VCaP (cell line): ENCODE results near the gene DGKD.
A peak's percentile ranks its signal among the peaks of the same experiment; 100 is the strongest.

ENCODE experiments used
- H3K27ac ChIP-seq: fragments of 450-650 bp; 2 replicates; pipeline ENCODE4 v1.5.1; 2017
- TF ChIP-seq, protein P1 (sequence below): fragments of 450-650 bp; conservative IDR thresholded peaks from 2 replicates; pipeline ENCODE4 v1.5.1; 2017; ENCODE audit warnings: mild to moderate bottlenecking, moderate library complexity

The DGKD gene, protein sequence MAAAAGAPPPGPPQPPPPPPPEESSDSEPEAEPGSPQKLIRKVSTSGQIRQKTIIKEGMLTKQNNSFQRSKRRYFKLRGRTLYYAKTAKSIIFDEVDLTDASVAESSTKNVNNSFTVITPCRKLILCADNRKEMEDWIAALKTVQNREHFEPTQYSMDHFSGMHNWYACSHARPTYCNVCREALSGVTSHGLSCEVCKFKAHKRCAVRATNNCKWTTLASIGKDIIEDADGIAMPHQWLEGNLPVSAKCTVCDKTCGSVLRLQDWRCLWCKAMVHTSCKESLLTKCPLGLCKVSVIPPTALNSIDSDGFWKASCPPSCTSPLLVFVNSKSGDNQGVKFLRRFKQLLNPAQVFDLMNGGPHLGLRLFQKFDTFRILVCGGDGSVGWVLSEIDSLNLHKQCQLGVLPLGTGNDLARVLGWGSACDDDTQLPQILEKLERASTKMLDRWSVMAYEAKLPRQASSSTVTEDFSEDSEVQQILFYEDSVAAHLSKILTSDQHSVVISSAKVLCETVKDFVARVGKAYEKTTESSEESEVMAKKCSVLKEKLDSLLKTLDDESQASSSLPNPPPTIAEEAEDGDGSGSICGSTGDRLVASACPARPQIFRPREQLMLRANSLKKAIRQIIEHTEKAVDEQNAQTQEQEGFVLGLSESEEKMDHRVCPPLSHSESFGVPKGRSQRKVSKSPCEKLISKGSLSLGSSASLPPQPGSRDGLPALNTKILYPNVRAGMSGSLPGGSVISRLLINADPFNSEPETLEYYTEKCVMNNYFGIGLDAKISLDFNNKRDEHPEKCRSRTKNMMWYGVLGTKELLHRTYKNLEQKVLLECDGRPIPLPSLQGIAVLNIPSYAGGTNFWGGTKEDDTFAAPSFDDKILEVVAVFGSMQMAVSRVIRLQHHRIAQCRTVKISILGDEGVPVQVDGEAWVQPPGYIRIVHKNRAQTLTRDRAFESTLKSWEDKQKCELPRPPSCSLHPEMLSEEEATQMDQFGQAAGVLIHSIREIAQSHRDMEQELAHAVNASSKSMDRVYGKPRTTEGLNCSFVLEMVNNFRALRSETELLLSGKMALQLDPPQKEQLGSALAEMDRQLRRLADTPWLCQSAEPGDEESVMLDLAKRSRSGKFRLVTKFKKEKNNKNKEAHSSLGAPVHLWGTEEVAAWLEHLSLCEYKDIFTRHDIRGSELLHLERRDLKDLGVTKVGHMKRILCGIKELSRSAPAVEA

DNA sequence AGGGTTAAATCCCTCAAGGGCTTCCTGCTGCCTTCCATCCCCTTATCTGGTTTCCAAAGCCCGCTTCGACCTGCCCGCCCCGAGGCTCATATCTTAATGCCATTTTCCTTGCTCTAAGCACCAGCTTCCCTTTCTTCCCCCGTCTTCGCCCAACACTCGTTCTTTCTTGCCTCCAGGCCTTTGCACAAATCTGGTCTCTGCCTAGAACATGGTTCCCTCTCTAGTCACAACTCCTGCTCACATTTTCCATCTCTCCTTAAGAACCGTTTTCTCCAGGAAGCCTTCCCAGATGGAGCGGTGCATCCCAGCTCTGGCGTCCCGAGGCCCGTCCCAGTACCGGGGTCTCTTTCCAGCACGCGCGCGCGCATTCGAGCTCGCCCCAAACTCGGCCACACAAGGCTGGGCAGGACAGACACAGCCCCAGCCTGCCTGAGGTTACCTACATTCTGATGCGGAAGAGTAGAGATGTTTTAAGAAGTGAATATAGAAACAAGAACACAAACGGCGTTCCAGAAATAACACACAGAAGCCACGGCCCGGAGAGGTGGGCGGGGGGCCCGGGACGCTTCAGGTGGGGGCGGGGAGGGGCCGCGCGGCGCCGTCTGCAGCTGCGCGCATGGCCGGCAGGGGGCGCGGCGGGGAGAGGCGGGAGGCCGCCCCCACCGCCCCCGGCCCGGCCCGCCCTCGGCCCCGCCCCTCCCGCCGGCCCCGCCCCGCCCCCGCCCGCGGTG, at the start of gene DGKD:
DGKD (plus strand) TSS at position 726 of the 731 bp plus-strand sequence. CDS start 25 bp downstream, outside the sequence.
- TF ChIP-seq, protein P1, sequence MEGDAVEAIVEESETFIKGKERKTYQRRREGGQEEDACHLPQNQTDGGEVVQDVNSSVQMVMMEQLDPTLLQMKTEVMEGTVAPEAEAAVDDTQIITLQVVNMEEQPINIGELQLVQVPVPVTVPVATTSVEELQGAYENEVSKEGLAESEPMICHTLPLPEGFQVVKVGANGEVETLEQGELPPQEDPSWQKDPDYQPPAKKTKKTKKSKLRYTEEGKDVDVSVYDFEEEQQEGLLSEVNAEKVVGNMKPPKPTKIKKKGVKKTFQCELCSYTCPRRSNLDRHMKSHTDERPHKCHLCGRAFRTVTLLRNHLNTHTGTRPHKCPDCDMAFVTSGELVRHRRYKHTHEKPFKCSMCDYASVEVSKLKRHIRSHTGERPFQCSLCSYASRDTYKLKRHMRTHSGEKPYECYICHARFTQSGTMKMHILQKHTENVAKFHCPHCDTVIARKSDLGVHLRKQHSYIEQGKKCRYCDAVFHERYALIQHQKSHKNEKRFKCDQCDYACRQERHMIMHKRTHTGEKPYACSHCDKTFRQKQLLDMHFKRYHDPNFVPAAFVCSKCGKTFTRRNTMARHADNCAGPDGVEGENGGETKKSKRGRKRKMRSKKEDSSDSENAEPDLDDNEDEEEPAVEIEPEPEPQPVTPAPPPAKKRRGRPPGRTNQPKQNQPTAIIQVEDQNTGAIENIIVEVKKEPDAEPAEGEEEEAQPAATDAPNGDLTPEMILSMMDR, result peak; percentile 81
- peak within 1 kb of the TSS; percentile 82 for H3K27ac ChIP-seq

DNA sequence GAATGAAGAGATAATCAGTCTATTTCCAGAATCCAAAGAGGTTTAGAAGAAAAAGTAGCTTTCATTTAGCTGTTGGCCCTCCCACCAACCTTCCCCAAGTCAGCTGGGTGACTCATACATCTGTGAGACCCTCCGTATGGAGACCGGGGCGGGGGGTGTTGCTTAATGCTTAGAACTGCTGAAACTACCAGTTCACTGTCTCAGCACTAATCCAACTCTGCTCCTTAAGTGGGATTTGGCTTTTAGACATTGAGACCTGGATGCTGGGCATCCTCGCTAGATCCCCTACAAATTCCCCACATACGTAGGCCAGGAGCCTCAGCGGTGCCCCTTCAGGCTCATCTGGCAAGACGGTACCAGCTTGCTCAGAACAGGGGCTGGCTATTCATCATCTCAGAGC, 46.7 kb upstream of the DGKD start, which contains the start of gene SAG:
SAG (plus strand) TSS at position 252 of the 400 bp plus-strand sequence. CDS start 1,374 bp downstream, outside the sequence.
- TF ChIP-seq, protein P1, result no peak

DNA sequence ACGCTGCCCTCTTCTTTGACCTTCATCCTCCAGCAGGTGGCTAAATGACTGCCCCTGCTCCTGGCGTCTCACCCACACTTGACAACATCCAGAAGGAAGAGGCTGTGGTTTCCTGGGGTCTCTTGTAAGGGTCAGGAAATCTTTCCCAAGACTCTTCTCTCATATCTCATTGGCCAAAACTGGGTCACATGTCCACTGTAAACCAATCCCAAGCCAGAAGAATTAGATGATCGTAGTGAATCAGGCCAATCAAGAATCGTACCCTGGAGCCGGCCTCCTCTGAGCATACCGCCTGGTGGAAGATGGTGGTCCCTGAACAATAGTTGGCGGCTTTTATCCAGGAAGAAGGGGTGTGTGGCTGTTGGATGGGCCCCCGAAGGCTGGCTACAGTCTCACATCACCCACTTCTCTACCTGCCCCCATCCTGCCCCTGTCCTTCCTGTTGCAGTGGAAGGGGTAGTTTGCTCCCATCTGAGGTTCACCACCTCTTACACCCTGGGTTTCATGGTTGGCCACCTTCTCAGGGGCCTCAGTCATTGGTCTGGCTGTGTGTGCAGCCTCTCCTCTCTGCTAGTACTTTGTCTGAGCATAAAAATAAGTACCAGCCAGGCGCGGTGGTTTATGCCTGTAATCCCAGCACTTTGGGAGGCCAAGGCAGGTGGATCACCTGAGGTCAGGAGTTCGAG, 42.9 kb upstream of the DGKD start:
- TF ChIP-seq, protein P1, result no peak
- no peak overlapping the region for H3K27ac ChIP-seq

More for the DNA sequence above, 46.7 kb upstream of the DGKD start, which contains the start of gene SAG:
- H3K27ac ChIP-seq, result no peak within 1 kb of the TSS

DNA sequence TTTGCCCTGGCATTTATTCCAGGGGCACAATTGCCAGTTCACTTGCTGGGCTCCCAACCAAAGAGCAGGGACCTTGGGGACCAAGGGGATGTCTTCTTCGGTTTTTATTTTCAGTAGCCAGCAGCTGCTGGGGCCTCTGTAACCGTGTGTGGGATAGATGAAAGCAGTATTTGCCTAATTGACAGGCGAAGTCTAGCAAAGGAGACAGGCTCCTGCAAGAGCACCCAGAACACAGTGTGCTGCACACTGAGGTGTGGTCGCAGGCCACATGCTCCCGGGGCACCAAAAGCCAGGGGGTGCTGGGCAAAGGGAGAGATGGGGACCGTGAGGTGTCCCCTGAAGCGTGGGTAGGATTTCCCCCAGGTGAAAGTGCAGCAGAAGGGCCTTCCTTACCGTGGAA, 41.4 kb upstream of the DGKD start:
- no peak overlapping the region for H3K27ac ChIP-seq
- TF ChIP-seq, protein P1, result no peak

DNA sequence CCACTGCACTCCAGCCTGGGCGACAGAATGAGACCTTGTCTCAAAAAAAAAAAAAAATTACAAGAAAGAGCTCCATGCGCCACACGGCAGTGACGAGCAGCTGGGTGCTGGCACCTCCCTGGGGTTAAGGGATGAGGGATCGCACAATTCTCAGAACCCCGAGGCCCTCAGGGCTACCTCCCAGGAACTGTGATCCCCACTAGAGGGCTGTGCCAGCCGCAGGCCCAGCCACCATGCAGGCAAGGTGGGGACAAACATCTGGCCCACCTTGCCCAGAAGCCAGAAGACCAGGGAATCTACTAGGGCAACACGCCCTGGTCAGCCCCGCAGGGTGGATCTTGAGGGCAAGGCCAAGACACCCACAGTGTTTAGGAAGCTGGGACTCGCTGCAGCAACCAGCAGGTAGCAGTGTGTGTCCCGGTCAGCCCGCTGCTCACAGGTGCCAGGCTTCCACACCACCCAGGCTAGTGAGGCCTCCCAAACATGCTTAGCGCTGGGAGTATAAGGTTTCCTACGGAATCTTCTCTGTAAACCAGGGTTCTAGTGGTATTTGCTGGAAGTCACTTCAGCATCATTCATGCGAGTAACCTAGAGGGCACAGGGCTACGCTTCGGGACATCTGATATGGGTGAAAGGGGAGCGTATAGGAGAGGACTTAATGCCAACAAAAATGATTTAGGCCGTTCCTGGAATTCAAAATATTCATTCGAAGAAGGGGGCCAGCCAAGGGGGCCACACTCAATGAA, 39.9 kb upstream of the DGKD start:
- no peak overlapping the region for H3K27ac ChIP-seq
- TF ChIP-seq, protein P1, result no peak
